GM12878 (cell line): ENCODE data around the gene LGI1. TPM values are rescaled to one million over a fixed set of nuclear protein-coding genes. Genes with fewer than 3 reads are reported as not detected.

Source experiments
- ATAC-seq: fragments of 200-7000 bp; cut with Tn5 transposase; 3 replicates; pipeline ENCODE4 v1.9.1; 2020; ENCODE audit warnings: mild to moderate bottlenecking, moderate library complexity
- BruUV-seq: library from RNA; stranded (reverse); fragments of 400-500 nt; replicated peaks from 2 replicates; lab custom pipeline; 2021; lab: Mats Ljungman, UMichigan
- CTCF ChIA-PET: fragments of 300-600 bp; sonication (Branson Sonifier 250); formaldehyde crosslinking; extraction: SDS; loops from one replicate; lab custom pipeline; 2021; ENCODE audit warnings: inconsistent platforms; lab: Yijun Ruan, JAX
- POLR2A ChIA-PET: fragments of 350-600 bp; formaldehyde crosslinking; extraction: SDS; loops from one replicate; lab custom pipeline; 2021; ENCODE audit warnings: inconsistent platforms; lab: Charles Lee
- RAD21 ChIA-PET: fragments of 300-600 bp; sonication (Branson Sonifier 250); formaldehyde crosslinking; loops from one replicate; lab custom pipeline; 2023; ENCODE audit warnings: antibody characterized with exemption; ENCODE audit not compliant: unreplicated experiment; lab: Charles Lee
- SMC1A ChIA-PET: fragments of 300-600 bp; sonication (Branson Sonifier 250); formaldehyde crosslinking; loops from one replicate; lab custom pipeline; 2023; ENCODE audit not compliant: unreplicated experiment, uncharacterized antibody; lab: Charles Lee
- DNase-seq: peaks from one replicate; pipeline ENCODE4 v3.0.0-alpha.2; 2011; ENCODE audit warnings: low read depth, low spot score
- FAIRE-seq: peaks from 3 replicates; lab custom pipeline; 2011; peaks lifted over from hg19 to GRCh38; lab: Jason Lieb, UNC
- H2AFZ ChIP-seq: 2 replicates; pipeline ENCODE4 v1.6.0; 2011; ENCODE audit warnings: low read depth, low read length, control low read depth; ENCODE audit not compliant: control insufficient read depth
- H3K27ac ChIP-seq: 2 replicates; pipeline ENCODE4 v1.5.1; 2011; ENCODE audit warnings: control low read depth; ENCODE audit not compliant: control insufficient read depth, insufficient read depth
- H3K27me3 ChIP-seq, 2 experiments: replicated peaks in 1 of 2; 2 replicates each; pipeline versions ENCODE4 v1.6.0 to v1.6.1; 2011; ENCODE audit warnings: low read length in 1 of 2; ENCODE audit not compliant: control insufficient read depth in 2 of 2, insufficient read depth in 2 of 2
- H3K36me3 ChIP-seq, 2 experiments: 2 replicates each; pipeline ENCODE4 v1.5.1; 2011; ENCODE audit warnings: low read length in 1 of 2; ENCODE audit not compliant: control insufficient read depth in 2 of 2, insufficient read depth in 2 of 2
- H3K4me1 ChIP-seq: 2 replicates; pipeline ENCODE4 v1.6.1; 2011; ENCODE audit warnings: mild to moderate bottlenecking, low read length, moderate library complexity, mixed read lengths; ENCODE audit not compliant: control insufficient read depth, insufficient read depth
- H3K4me2 ChIP-seq: 2 replicates; pipeline ENCODE4 v1.6.0; 2011; ENCODE audit warnings: control low read depth; ENCODE audit not compliant: control insufficient read depth, insufficient read depth
- H3K4me3 ChIP-seq: fragments of 200-600 bp; sonication (generic); 2 replicates; pipeline ENCODE4 v1.5.1; 2016
- H3K79me2 ChIP-seq: 2 replicates; pipeline ENCODE4 v1.6.0; 2011; ENCODE audit warnings: low read length; ENCODE audit not compliant: control insufficient read depth, insufficient read depth
- H3K9ac ChIP-seq: 2 replicates; pipeline ENCODE4 v1.8.0; 2011; ENCODE audit warnings: low read length, control low read depth, mixed read lengths; ENCODE audit not compliant: control insufficient read depth, insufficient read depth
- H3K9me3 ChIP-seq: replicated peaks from 3 replicates; pipeline ENCODE4 v1.5.1; 2011; ENCODE audit warnings: mild to moderate bottlenecking, low read length; ENCODE audit not compliant: control insufficient read depth, insufficient read depth
- H4K20me1 ChIP-seq: 2 replicates; pipeline ENCODE4 v1.6.0; 2011; ENCODE audit not compliant: control insufficient read depth, insufficient read depth
- CHD1 ChIP-seq: IDR thresholded peaks from 2 replicates; pipeline ENCODE4 v1.6.1; 2012; ENCODE audit warnings: low read depth, low read length, improper control_type of control experiment
- EP300 ChIP-seq, 2 experiments: fragments of 150-350 bp in 1 of 2; IDR thresholded peaks; 2 replicates each; pipeline ENCODE4 v1.6.1; 2011 to 2012; ENCODE audit warnings: low read depth in 2 of 2, low read length in 2 of 2, borderline replicate concordance in 1 of 2, improper control_type of control experiment in 1 of 2, inconsistent platforms in 1 of 2; ENCODE audit not compliant: control insufficient read depth in 1 of 2
- NFYA ChIP-seq: IDR thresholded peaks from 2 replicates; pipeline ENCODE4 v1.6.1; 2011; ENCODE audit warnings: low read depth, mild to moderate bottlenecking, low read length, improper control_type of control experiment, borderline replicate concordance
- PAX5 ChIP-seq: IDR thresholded peaks from 2 replicates; pipeline ENCODE4 v1.6.1; 2011; ENCODE audit warnings: low read depth, low read length, borderline replicate concordance
- RUNX3 ChIP-seq: IDR thresholded peaks from 2 replicates; pipeline ENCODE4 v1.6.1; 2012; ENCODE audit warnings: low read length, inconsistent platforms
- SPI1 ChIP-seq: IDR thresholded peaks from 2 replicates; pipeline ENCODE4 v1.6.1; 2011; ENCODE audit warnings: low read depth, mild to moderate bottlenecking, low read length, moderate library complexity, borderline replicate concordance; ENCODE audit not compliant: insufficient read depth
- ZSCAN29 ChIP-seq: fragments of 450-650 bp; IDR thresholded peaks from 2 replicates; pipeline ENCODE4 v1.6.1; 2017; ENCODE audit warnings: mild to moderate bottlenecking, moderate library complexity
- WGBS: methylation state at CpG from one replicate; pipeline ENCODE4 v1.1.6; 2016; ENCODE audit warnings: low lambda C conversion rate; ENCODE audit not compliant: insufficient replicate concordance, insufficient coverage; ENCODE audit errors: missing lambda C conversion rate; 5-methylcytosine and 5-hydroxymethylcytosine counted together
- in situ Hi-C: fragments of 300-500 bp; cut with MboI; formaldehyde crosslinking; loops from 9 replicates; pipeline ENCODE4 v1.14.3; 2018; ENCODE audit warnings: mixed read lengths
- intact Hi-C: fragments of 100-400 bp; cut with micrococcal nuclease; formaldehyde crosslinking; loops from one replicate; pipeline ENCODE4 v1.14.2; 2022; ENCODE audit not compliant: unreplicated experiment
- polyA plus RNA-seq, 11 experiments: library from polyadenylated mRNA; depleted of rRNA in 4 of 11; unstranded in 6 of 11; stranded (reverse) in 5 of 11; fragments of >200 nt; fragmentation: Nextera tagmentation in 4 of 11; fragmentation: Illumina TruSeq in 1 of 11; extraction: Ambion mirVana in 4 of 11; extraction: Trizol in 1 of 11; gene quantifications; 1 replicate in 1 of 11; 2 replicates in 10 of 11; pipeline versions ENCODE4 v1.2.1 to v1.2.3, GENCODE V29; 2011 to 2016; ENCODE audit warnings: inconsistent platforms in 2 of 11, missing spikeins in 2 of 11, low read depth in 1 of 11
- total RNA-seq, 4 experiments: library from RNA; depleted of rRNA in 3 of 4; stranded (reverse); fragments of >200 nt in 3 of 4; fragmentation: Illumina TruSeq in 1 of 4; extraction: Trizol in 1 of 4; gene quantifications; 2 replicates each; pipeline versions ENCODE4 v1.2.1 to v1.2.3, GENCODE V29; 2013 to 2021

LGI1 gene
- total and polyA plus RNA-seq, 10 of the 15 experiments (the other 5 are each of a cell fraction or from before 2014, with no cell fraction given), result not detected

DNA sequence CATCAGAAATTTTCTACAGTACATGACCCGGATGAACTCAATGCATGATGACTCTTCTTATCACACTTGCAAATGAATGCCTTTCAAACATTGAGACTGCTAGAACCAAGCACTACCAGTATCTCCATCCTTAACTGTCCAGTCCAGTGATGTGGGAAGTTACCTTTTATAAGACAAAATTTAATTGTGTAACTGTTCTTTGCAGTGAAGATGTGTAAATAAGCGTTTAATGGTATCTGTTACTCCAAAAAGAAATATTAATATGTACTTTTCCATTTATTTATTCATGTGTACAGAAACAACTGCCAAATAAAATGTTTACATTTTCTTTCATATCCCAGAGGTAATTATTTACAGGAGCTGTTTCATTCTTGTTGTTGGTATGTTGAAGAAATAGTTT, 40.1 kb downstream of the LGI1 start:
- Histone ChIP-seq H3K4me2 (no peak overlapping the region), H3K79me2 (no peaks in the 10 kb centered on the region), H2AFZ (no peak overlapping the region), H3K4me1 (no peaks in the 10 kb centered on the region), H3K27me3 (peaks cover 0 to 1% of the 10 kb centered on the region in 2 experiments; a peak in 2 of 4 replicates), H4K20me1 (no peaks in the 10 kb centered on the region), H3K4me3 (no peak overlapping the region), H3K9ac (no peak overlapping the region), H3K27ac (no peak overlapping the region), H3K9me3 (no peaks in the 10 kb centered on the region), H3K36me3 (no peaks in the 10 kb centered on the region)
- ChIA-PET POLR2A (interaction anchor here (0.6 kb wide), 1 partner anchor 886 kb away, joined by 3 read pairs; no protein-coding TSS in a partner anchor), CTCF (no interaction called here), RAD21 (no interaction called here), SMC1A (no interaction called here)
- DNase-seq, result no peak
- ATAC-seq, result no peak
- intact Hi-C loops (no loop called here), in situ Hi-C loops (no loop called here)
- no peak for TF ChIP-seq CHD1
- TF ChIP-seq RUNX3, result no peak
- TF ChIP-seq NFYA, result no peak
- TF ChIP-seq ZSCAN29, result no peak
- TF ChIP-seq PAX5, result no peak
- BruUV-seq, result no TSS peak
- no peak for FAIRE-seq
- WGBS, result 27% methylated on average over 2 of the region's 2 CpGs

DNA sequence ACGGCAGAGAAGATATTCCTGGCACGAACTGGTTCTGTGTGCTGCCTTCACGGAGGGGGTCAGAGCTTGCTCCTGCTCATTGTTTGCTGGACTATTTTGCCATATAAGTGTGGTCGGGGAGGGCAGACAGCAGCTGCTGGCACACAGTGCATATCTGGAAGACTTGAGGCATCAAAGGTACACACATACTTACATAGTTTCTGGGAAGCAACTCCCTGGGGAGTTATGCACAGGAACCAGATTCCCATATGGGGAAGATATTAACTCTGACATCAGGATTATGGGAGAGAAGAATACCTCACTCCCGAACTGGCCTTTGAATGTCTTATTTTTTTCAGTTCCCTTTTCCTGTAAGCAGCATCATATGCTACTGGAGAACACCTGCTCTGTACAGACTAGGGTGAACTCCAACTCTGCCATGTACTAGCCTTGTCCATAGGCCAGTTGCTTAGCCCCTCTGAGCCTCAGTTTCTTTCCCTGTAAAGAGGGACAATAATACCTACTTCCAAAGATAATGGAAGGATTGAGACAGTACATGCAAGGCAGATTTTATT, 41.5 kb downstream of the LGI1 start:
- DNase-seq (no peak), ATAC-seq (peak; percentile 45; the same call in 2 of the 3 replicates)
- Histone ChIP-seq H3K9me3 (no peaks in the 10 kb centered on the region), H3K9ac (no peak overlapping the region), H3K4me1 (no peaks in the 10 kb centered on the region), H3K36me3 (no peaks in the 10 kb centered on the region), H3K27ac (no peak overlapping the region), H3K4me3 (no peak overlapping the region), H3K79me2 (no peaks in the 10 kb centered on the region), H3K4me2 (no peak overlapping the region)
- 44% methylated on average over 5 of the region's 5 CpGs for WGBS
- ChIA-PET RAD21 (no interaction called here), CTCF (interaction anchor here (0.7 kb wide), 1 partner anchor 17 kb away, joined by 3 read pairs; no protein-coding TSS in a partner anchor), SMC1A (no interaction called here)
- in situ Hi-C loops (no loop called here), intact Hi-C loops (no loop called here)
- TF ChIP-seq EP300 (IDR thresholded peaks at IDR 0.05; ENCODE audit: borderline replicate concordance in 1 of 2, control insufficient read depth in 1 of 2, low read depth in 2 of 2, low read length in 2 of 2) (no peak), SPI1 (peak; percentile 57)
- TF ChIP-seq, all 136 proteins: peak for 1
- H3K27me3 ChIP-seq, result peaks cover 0 to 1% of the 10 kb centered on the region in 2 experiments; a peak in 3 of 4 replicates
- no peaks in the 10 kb centered on the region for H4K20me1 ChIP-seq
- POLR2A ChIA-PET, result no interaction called here
- FAIRE-seq, result no peak
- no peak overlapping the region for H2AFZ ChIP-seq
- no TSS peak for BruUV-seq
